GM12892 (cell line): Measurements from ENCODE around the gene WDR88.

Experiments
- POLR2A ChIP-seq: IDR thresholded peaks from 2 replicates; pipeline ENCODE4 v1.6.1; 2011; ENCODE audit warnings: low read depth, low read length, control low read depth
- POLR2AphosphoS5 ChIP-seq: IDR thresholded peaks from 2 replicates; pipeline ENCODE4 v1.6.1; 2011; ENCODE audit warnings: low read depth, low read length, control low read depth
- TAF1 ChIP-seq: IDR thresholded peaks from 2 replicates; pipeline ENCODE4 v1.6.1; 2011; ENCODE audit warnings: low read depth, mild to moderate bottlenecking, control low read depth, low read length, borderline replicate concordance

DNA sequence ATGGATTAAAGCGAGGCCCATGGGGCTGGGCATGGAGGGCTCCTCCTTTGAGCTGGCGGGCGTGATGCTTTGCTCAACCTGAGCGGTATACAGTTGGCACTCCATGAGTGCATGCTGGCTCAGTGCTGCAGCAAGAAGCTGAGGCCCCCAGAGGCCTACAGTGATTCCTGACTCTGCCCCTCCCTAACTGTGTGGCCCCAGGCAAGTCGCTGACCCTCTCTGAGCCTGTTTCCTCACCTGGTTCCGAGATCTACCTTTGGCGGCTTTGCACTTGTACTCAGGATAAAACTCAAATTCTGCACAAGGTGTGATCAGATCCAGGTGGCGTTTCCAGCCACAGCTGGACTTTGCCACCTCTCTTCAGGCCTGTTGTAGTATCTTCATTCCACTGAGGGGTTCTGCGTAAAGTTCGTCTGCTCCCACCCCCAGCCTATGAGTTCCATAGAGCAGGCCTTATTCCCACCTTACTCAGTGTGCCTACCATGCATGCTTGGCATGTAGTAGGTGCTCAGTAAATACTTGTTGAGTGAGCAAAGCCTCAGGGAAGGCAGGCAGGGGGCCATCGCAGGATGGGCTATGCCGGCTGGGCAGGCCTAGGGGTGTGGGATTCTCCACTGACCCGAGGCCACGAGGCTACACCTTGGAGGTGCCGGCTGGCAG, 70.1 kb downstream of the WDR88 start:
- TF ChIP-seq POLR2AphosphoS5, result no peak
- no peak for TF ChIP-seq POLR2A
- TF ChIP-seq TAF1, result no peak
